HCT116 (cell line): ENCODE measurements around the gene GPR146. TPM values are rescaled to one million over a fixed set of nuclear protein-coding genes. Genes with fewer than 3 reads are reported as not detected.

Experiments
- ATAC-seq: fragments of 200-7000 bp; cut with Tn5 transposase; 2 replicates; pipeline ENCODE4 v1.9.1; 2020; ENCODE audit warnings: mild to moderate bottlenecking, moderate library complexity
- BruUV-seq: library from RNA; stranded (reverse); fragments of 400-500 nt; replicated peaks from 2 replicates; lab custom pipeline; 2021; lab: Mats Ljungman, UMichigan
- CTCF ChIA-PET: fragments of 300-600 bp; sonication (Branson Sonifier 250); formaldehyde crosslinking; loops from one replicate; lab custom pipeline; 2021; ENCODE audit warnings: antibody characterized with exemption; lab: Charles Lee
- POLR2A ChIA-PET: fragments of 300-600, 350-600 bp; sonication (Branson Sonifier 250); formaldehyde crosslinking; loops from one replicate; lab custom pipeline; 2021; ENCODE audit warnings: antibody characterized with exemption; lab: Charles Lee
- RAD21 ChIA-PET, 2 experiments: fragments of 300-600 bp; sonication (Branson Sonifier 250); formaldehyde crosslinking; loops; one replicate each; lab custom pipeline; 2023; ENCODE audit warnings: low total read pairs in 2 of 2; ENCODE audit not compliant: uncharacterized antibody in 2 of 2, unreplicated experiment in 2 of 2, low non-redundant PET in 1 of 2; lab: Charles Lee
- DNase-seq: peaks from one replicate; pipeline ENCODE4 v3.0.0-alpha.2; 2010; ENCODE audit warnings: low read depth, low spot score
- H2AFZ ChIP-seq: fragments of 200-600 bp; shearing (Covaris generic), sonication (generic); 2 replicates; pipeline ENCODE4 v1.6.1; 2017; ENCODE audit warnings: low read depth, mixed run types, mixed read lengths, antibody characterized with exemption, low read length; ENCODE audit not compliant: poor library complexity, severe bottlenecking
- H3K27ac ChIP-seq: 2 replicates; pipeline ENCODE4 v1.5.1; 2012; ENCODE audit warnings: low read depth, low read length
- H3K27me3 ChIP-seq: fragments of 200-600 bp; sonication (generic); 2 replicates; pipeline ENCODE4 v1.6.1; 2016; ENCODE audit warnings: mixed run types, low read length, mixed read lengths; ENCODE audit not compliant: insufficient read depth
- H3K36me3 ChIP-seq, 2 experiments: fragments of 200-500 bp in 1 of 2; fragments of 200-600 bp in 1 of 2; sonication (Bioruptor generic) in 1 of 2; sonication (generic) in 1 of 2; 2 replicates each; pipeline versions ENCODE4 v1.5.1 to v1.6.1; 2014 to 2016; ENCODE audit warnings: low read length in 2 of 2, inconsistent platforms in 1 of 2, mixed read lengths in 1 of 2, mixed run types in 1 of 2; ENCODE audit not compliant: insufficient read depth in 2 of 2, control insufficient read depth in 1 of 2
- H3K4me1 ChIP-seq, 2 experiments: fragments of 200-600 bp in 1 of 2; sonication (generic) in 1 of 2; 2 replicates each; pipeline versions ENCODE4 v1.5.1 to v1.6.1; 2012 to 2017; ENCODE audit warnings: low read length in 2 of 2, inconsistent platforms in 1 of 2, mild to moderate bottlenecking in 1 of 2, mixed read lengths in 1 of 2, mixed run types in 1 of 2, moderate library complexity in 1 of 2; ENCODE audit not compliant: insufficient read depth in 2 of 2, control insufficient read depth in 1 of 2
- H3K4me2 ChIP-seq: fragments of 200-600 bp; sonication (generic); 2 replicates; pipeline ENCODE4 v1.6.1; 2017; ENCODE audit warnings: mixed run types, low read length, mixed read lengths
- H3K4me3 ChIP-seq, 2 experiments: fragments of 200-600 bp in 1 of 2; sonication (generic) in 1 of 2; replicated peaks in 1 of 2; 2 replicates each; pipeline ENCODE4 v1.5.1; 2011 to 2016; ENCODE audit warnings: low read length in 2 of 2, control low read depth in 1 of 2, low read depth in 1 of 2, mild to moderate bottlenecking in 1 of 2, mixed read lengths in 1 of 2, mixed run types in 1 of 2
- H3K79me2 ChIP-seq: fragments of 200-600 bp; sonication (generic); 2 replicates; pipeline ENCODE4 v1.6.1; 2017; ENCODE audit warnings: mild to moderate bottlenecking, mixed run types, low read length, moderate library complexity, mixed read lengths; ENCODE audit not compliant: insufficient read depth
- H3K9ac ChIP-seq: fragments of 200-600 bp; sonication (generic); 2 replicates; pipeline ENCODE4 v1.6.1; 2016; ENCODE audit warnings: low read length, mixed read lengths
- H3K9me2 ChIP-seq: fragments of 200-600 bp; sonication (generic), shearing (Covaris generic); 2 replicates; pipeline ENCODE4 v1.6.1; 2017; ENCODE audit warnings: mixed run types, mild to moderate bottlenecking, moderate library complexity; ENCODE audit not compliant: insufficient read depth
- H3K9me3 ChIP-seq, 2 experiments: fragments of 200-500 bp in 1 of 2; fragments of 200-600 bp in 1 of 2; sonication (Bioruptor generic) in 1 of 2; sonication (generic) in 1 of 2; 2 replicates each; pipeline ENCODE4 v1.6.1; 2014 to 2017; ENCODE audit warnings: low read length in 2 of 2, mixed read lengths in 2 of 2, inconsistent platforms in 1 of 2, low read depth in 1 of 2, mild to moderate bottlenecking in 1 of 2, mixed run types in 1 of 2, moderate library complexity in 1 of 2; ENCODE audit not compliant: control insufficient read depth in 1 of 2, insufficient read depth in 1 of 2
- H4K20me1 ChIP-seq: fragments of 200-600 bp; sonication (generic), shearing (Covaris generic); 2 replicates; pipeline ENCODE4 v1.6.1; 2017; ENCODE audit warnings: mixed run types, mild to moderate bottlenecking, moderate library complexity; ENCODE audit not compliant: insufficient read depth
- CEBPB ChIP-seq: IDR thresholded peaks from 2 replicates; pipeline ENCODE4 v1.6.1; 2012; ENCODE audit warnings: low read depth
- POLR2A ChIP-seq: IDR thresholded peaks from 2 replicates; pipeline ENCODE4 v1.7.0; 2011; ENCODE audit warnings: borderline replicate concordance; ENCODE audit not compliant: insufficient read depth, insufficient read length; ENCODE audit errors: extremely low read depth
- POLR2AphosphoS5 ChIP-seq: IDR thresholded peaks from 2 replicates; pipeline ENCODE4 v1.6.1; 2011; ENCODE audit warnings: mild to moderate bottlenecking, low read depth, low read length, moderate library complexity
- RAD21 ChIP-seq: IDR thresholded peaks from 2 replicates; pipeline ENCODE4 v1.6.1; 2012; ENCODE audit warnings: low read depth, mild to moderate bottlenecking
- TCF7L2 ChIP-seq: IDR thresholded peaks from 2 replicates; pipeline ENCODE4 v1.7.0; 2011; ENCODE audit warnings: borderline replicate concordance, inconsistent platforms; ENCODE audit not compliant: insufficient read depth, insufficient read length; ENCODE audit errors: extremely low read depth
- intact Hi-C: fragments of 100-400 bp; cut with micrococcal nuclease; formaldehyde crosslinking; loops from 2 replicates; pipeline ENCODE4 v1.10.0; 2022
- total RNA-seq: library from RNA; stranded (reverse); gene quantifications from one replicate; pipeline ENCODE4 v1.2.1, GENCODE V29; 2021; ENCODE audit not compliant: unreplicated experiment
- TF ChIP-seq, protein P1 (sequence below): IDR thresholded peaks from 2 replicates; pipeline ENCODE4 v1.6.1; 2011; ENCODE audit warnings: mild to moderate bottlenecking, low read length, moderate library complexity; ENCODE audit not compliant: insufficient replicate concordance; ENCODE audit errors: extremely low read depth

The GPR146 gene
- total RNA-seq, 1 experiment from 2014 or later: 2.4 TPM

DNA sequence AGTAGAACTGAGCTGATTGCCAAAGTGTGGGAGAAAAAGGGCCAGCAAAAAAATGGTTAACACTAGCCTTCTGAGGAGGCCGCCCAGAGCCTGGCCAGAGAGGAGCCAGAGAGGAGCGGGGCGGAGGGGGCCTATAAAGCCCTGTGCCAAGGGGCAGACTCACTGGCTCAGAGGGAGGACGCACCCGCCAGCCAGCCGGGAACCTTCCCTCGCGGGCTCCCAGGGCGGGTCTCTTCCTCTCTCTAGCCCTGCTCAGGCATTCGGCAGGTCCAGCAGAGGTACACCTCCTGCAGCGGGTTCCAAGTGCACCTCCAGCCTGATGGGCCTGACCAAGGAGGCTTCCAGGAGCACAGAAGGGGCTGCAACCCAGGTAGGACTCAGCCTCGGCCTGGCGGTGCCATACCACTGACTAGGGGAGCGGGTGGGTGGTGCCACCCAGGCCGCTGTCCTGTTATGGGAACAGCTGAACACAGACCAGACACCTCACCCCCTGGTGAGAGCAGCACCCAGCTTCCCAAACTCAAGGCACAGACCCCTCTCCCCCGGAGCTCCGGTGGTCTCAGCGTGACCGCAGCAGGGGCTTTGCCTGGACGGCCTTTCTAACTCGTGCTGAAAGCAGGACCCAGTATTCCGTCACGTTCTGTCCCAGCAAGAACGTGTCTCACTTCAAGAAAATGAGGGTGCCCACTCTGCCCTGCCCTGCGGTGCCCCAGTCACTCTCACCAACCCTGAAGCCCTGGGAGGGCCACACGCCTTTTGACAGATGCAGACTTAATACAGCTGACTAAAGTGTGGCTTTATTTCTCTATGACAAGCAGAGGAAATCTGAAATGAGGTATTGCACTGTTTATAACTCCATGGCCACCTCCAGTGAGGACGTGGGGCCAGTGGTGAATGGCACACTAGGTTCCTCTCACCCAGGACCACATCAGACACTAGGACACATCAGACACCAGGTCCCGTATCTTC lies 43.9 kb downstream of the GPR146 start, which contains the start of gene GPER1:
TSS of gene GPER1 (plus strand) at position 162 of the 969 bp plus-strand sequence. CDS start 3,616 bp downstream, outside the sequence.
- H3K79me2 ChIP-seq: peaks cover 16% of the 10 kb centered on the region
- ATAC-seq (peak; percentile 61), DNase-seq (peak; percentile 12)
- no peaks in the 10 kb centered on the region; the same call in 1 of the 2 replicates for H4K20me1 ChIP-seq
- ChIA-PET RAD21 (no interaction called here), CTCF (interaction anchor here (0.7 to 1.5 kb wide), 2 partner anchors 9 to 95 kb away, joined by 3 to 5 read pairs; no protein-coding TSS in a partner anchor), POLR2A (no interaction called here)
- H3K9ac ChIP-seq: peak within 1 kb of the TSS; percentile 62
- H3K27me3 ChIP-seq: no peaks in the 10 kb centered on the region
- peak within 1 kb of the TSS; percentile 82 for H3K4me2 ChIP-seq
- peak within 1 kb of the TSS; percentile 49; the same call in 1 of the 2 replicates for H3K27ac ChIP-seq
- no TSS peak for BruUV-seq
- no peaks in the 10 kb centered on the region for H3K9me3 ChIP-seq
- H3K4me1 ChIP-seq: peaks cover 26 to 33% of the 10 kb centered on the region in 2 experiments
- H3K4me3 ChIP-seq: peak within 1 kb of the TSS; percentile 36 to 50
- no peaks in the 10 kb centered on the region for H3K36me3 ChIP-seq
- intact Hi-C loops: loop anchor here (2.0 to 5.0 kb wide), 2 partner anchors 49 to 89 kb away; a partner anchor contains a TSS
- TF ChIP-seq POLR2A: no peak
- peak; percentile 38 for TF ChIP-seq TCF7L2
- H2AFZ ChIP-seq: no peak within 1 kb of the TSS
- H3K9me2 ChIP-seq: no peaks in the 10 kb centered on the region

DNA sequence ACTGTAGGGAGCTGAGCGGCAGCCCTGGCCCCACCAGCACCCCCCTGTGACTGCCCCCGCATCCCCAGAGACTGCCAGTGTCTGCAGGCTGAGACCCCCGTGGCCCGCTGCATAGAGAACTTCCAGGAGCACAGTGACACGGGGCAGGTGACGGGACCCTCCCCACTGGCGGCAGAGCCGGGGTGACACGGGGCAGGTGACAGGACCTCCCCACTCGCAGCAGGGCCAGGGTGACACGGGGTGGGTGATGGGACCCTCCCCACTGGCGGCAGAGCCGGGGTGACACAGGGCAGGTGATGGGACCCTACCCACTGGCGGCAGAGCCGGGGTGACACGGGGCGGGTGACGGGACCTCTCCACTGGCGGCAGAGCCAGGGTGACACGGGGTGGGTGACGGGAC lies 45.9 kb downstream of the GPR146 start:
- Histone ChIP-seq H3K79me2 (peaks cover 11% of the 10 kb centered on the region), H3K9ac (no peak overlapping the region), H3K4me2 (no peak overlapping the region), H3K27me3 (no peaks in the 10 kb centered on the region), H3K36me3 (no peaks in the 10 kb centered on the region), H4K20me1 (no peaks in the 10 kb centered on the region; the same call in 1 of the 2 replicates), H3K9me3 (no peaks in the 10 kb centered on the region), H3K9me2 (no peaks in the 10 kb centered on the region), H3K4me1 (peaks cover 26 to 33% of the 10 kb centered on the region in 2 experiments), H2AFZ (no peak overlapping the region), H3K4me3 (no peak overlapping the region), H3K27ac (no peak overlapping the region)
- TF ChIP-seq POLR2AphosphoS5 (no peak), CEBPB (no peak), RAD21 (no peak)
- TF ChIP-seq, protein P1, sequence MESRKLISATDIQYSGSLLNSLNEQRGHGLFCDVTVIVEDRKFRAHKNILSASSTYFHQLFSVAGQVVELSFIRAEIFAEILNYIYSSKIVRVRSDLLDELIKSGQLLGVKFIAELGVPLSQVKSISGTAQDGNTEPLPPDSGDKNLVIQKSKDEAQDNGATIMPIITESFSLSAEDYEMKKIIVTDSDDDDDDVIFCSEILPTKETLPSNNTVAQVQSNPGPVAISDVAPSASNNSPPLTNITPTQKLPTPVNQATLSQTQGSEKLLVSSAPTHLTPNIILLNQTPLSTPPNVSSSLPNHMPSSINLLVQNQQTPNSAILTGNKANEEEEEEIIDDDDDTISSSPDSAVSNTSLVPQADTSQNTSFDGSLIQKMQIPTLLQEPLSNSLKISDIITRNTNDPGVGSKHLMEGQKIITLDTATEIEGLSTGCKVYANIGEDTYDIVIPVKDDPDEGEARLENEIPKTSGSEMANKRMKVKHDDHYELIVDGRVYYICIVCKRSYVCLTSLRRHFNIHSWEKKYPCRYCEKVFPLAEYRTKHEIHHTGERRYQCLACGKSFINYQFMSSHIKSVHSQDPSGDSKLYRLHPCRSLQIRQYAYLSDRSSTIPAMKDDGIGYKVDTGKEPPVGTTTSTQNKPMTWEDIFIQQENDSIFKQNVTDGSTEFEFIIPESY: no peak
- DNase-seq (no peak), ATAC-seq (no peak)
- CTCF ChIA-PET: no interaction called here
- intact Hi-C loops: no loop called here
- RAD21 ChIA-PET: no interaction called here
- POLR2A ChIA-PET: no interaction called here
- BruUV-seq: no TSS peak
